ENCODE results near the gene NACC2.
A peak's percentile ranks its signal among the peaks of the same experiment; 100 is the strongest.
"Not testable (repeated sequence)": the region's sequence is repeated elsewhere in the genome, so short reads cannot be mapped to it uniquely, and the experiment has no call there.

Gene NACC2

DNA sequence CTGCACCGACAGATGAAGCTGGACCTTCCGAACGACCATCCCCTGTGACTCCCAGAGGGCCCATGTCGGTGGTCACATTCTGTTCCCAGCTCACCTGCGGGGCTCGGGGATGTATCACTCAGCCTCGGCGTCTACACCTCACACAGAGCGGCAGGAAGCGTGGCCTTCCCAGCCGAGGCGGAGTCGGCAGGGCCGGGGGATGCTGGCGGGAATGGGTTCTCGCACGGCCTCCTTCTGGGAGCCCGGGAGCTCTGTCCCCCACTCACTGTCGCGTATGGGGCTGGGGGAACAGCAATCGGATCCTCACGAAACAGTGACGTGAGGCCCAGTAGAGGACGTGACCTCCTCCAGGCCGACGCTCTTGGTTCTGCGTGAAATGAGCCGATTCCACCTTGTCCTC, 20.4 kb downstream of the NACC2 start:
- no peak overlapping the region for H3K27ac ChIP-seq
- peaks cover 6 to 26% (median 17%) of the 10 kb centered on the region in 4 donors for H3K4me1 ChIP-seq
- peaks cover 0 to 23% (median 4%) of the 10 kb centered on the region in 3 donors for H3K36me3 ChIP-seq
- H3K4me3 ChIP-seq, result no peak overlapping the region
- no peaks in the 10 kb centered on the region for H3K9me3 ChIP-seq
- H3K27me3 ChIP-seq, result no peaks in the 10 kb centered on the region
- intact Hi-C loops (cut with DNase I; ENCODE audit: low total_unique reads), result no loop called here
- TF ChIP-seq, protein P1, sequence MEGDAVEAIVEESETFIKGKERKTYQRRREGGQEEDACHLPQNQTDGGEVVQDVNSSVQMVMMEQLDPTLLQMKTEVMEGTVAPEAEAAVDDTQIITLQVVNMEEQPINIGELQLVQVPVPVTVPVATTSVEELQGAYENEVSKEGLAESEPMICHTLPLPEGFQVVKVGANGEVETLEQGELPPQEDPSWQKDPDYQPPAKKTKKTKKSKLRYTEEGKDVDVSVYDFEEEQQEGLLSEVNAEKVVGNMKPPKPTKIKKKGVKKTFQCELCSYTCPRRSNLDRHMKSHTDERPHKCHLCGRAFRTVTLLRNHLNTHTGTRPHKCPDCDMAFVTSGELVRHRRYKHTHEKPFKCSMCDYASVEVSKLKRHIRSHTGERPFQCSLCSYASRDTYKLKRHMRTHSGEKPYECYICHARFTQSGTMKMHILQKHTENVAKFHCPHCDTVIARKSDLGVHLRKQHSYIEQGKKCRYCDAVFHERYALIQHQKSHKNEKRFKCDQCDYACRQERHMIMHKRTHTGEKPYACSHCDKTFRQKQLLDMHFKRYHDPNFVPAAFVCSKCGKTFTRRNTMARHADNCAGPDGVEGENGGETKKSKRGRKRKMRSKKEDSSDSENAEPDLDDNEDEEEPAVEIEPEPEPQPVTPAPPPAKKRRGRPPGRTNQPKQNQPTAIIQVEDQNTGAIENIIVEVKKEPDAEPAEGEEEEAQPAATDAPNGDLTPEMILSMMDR (IDR thresholded peaks at IDR 0.05), result no peak
- DNase-seq, result peak in 1 of 2 donors; percentile 57

DNA sequence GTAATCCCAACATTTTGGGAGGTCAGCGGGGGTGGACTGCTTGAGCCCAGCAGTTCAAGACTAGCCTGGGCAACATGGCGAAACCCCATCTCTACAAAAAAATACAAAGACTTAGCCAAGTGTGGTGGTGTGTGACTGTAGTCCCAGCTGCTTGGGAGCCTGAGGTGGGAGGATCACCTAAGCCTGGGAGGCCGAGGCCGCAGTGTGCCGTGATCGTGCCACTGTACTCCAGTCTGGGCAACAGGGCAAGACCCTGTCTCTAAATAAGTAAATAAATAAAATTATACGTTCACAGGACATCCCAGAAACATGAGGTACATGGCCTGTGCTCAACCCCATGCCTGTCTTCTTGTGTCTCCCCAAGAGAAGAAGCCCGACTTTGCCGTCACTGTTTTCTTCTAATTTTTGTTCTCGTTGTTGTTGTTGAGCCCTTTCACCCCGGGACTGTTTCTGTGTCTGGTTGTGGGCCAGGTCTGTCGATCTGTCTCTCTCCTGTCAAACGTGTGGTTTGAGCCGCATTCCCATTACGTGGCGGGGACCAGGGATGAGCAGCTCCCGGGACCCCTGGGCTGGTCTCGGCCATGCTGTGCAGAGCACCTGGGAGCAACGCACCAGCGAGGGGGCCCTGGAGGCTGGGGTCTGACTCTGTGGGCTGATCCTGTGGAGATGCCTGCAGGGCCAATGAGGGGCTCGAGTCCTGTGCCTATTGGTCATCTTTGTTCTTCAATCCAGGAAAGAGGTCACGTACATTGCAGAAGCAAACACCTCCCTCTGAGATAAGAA, 32.2 kb downstream of the NACC2 start:
- H3K36me3 ChIP-seq, result peaks cover 0 to 8% (median 5%) of the 10 kb centered on the region in 3 donors
- intact Hi-C loops (cut with DNase I; ENCODE audit: low total_unique reads), result no loop called here
- H3K9me3 ChIP-seq, result no peaks in the 10 kb centered on the region
- TF ChIP-seq, protein P1 (IDR thresholded peaks at IDR 0.05), result no peak
- peaks cover 0 to 60% (median 32%) of the 10 kb centered on the region in 4 donors for H3K4me1 ChIP-seq
- H3K27ac ChIP-seq, result no peak overlapping the region
- no peak overlapping the region for H3K4me3 ChIP-seq
- H3K27me3 ChIP-seq, result no peaks in the 10 kb centered on the region
- peak; percentile 10 to 57 for DNase-seq

DNA sequence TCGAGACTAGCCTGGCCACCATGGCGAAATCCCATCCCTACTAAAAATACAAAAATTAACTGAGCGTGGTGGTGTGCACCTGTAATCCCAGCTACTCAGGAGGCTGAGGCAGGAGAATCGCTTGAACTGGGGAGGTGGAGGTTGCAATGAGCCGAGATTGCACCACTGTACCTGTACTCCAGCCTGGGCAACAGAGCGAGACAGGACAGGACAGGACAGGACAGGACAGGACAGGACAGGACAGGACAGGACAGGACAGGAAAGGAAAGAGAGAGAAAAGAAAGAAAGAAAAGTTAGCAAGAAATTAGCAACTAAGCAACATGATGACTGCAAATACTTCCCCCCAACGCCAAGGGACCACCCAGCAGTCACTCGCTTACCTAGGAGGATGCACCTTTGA, 33.2 kb downstream of the NACC2 start:
- H3K9me3 ChIP-seq; intact Hi-C loops (cut with DNase I; ENCODE audit: low total_unique reads); DNase-seq; H3K27me3 ChIP-seq; H3K36me3 ChIP-seq; H3K27ac ChIP-seq; H3K4me3 ChIP-seq: not testable (repeated sequence)
- H3K4me1 ChIP-seq, result peaks cover 0 to 69% (median 37%) of the 10 kb centered on the region in 4 donors

DNA sequence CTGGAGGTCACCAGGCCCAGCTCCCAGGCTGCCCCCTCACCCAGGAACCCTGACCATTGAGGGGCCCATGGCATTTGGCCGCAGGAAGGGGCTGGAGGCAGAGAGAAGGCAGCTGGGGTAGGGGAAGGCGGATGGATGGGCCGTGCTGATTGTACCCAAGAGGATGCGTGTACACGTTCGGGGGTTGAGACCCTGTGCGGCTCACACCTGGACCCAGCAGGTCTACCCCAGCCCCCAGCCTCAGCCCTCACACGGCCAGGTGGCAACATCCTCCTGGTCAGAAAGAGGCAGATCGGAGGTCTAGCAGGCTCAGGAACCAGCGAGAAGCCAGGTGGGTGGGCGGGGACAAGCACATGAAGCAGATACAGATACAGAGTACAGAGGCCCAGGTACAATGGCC, 33.7 kb downstream of the NACC2 start:
- H3K4me3 ChIP-seq, result no peak overlapping the region
- TF ChIP-seq, protein P1 (IDR thresholded peaks at IDR 0.05), result no peak

DNA sequence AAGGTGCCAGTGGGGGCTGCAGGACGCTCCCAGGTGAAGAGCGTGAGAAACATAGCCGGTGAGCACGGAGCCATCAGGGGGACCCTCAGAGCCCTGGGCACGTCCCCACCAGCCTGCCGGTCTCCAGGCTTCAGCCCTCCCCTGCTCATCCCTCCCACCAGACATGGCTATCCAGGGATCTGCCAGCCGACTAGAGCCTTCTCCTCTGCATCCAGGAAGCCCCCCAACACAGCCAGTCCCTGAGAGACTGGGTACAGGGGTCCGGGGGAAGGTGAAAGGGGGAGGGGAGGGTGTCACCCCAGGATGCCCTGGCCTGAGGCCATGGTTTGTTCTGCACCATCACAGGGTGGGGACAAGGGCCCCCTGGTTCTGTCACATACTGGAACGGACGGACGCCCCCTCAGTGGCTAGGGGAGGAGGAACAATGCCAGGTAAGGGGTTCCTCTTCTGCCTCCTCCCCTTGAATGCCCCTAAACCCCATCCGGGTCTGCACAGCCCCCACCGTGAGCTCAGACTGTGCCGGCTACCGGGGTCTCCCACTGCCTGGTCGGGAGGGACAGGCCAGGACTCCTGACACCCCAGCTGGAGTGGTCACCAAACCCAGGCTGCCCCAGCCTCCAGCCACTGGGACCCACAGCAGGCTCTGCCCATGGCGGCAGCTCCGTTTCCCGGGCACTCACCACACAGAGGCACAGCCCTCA, 34.3 kb downstream of the NACC2 start:
- Histone ChIP-seq H3K36me3 (peaks cover 0 to 5% (median 4%) of the 10 kb centered on the region in 3 donors), H3K4me3 (no peak overlapping the region), H3K4me1 (peaks cover 0 to 80% (median 44%) of the 10 kb centered on the region in 4 donors), H3K9me3 (no peaks in the 10 kb centered on the region), H3K27me3 (no peaks in the 10 kb centered on the region), H3K27ac (no peak overlapping the region)
- TF ChIP-seq, protein P1 (IDR thresholded peaks at IDR 0.05), result no peak
- intact Hi-C loops (cut with DNase I; ENCODE audit: low total_unique reads), result no loop called here
- DNase-seq, result peak in 1 of 2 donors; percentile 8

More for the DNA sequence above, 33.7 kb downstream of the NACC2 start:
- Histone ChIP-seq H3K9me3 (no peaks in the 10 kb centered on the region), H3K27me3 (no peaks in the 10 kb centered on the region), H3K4me1 (peaks cover 0 to 74% (median 41%) of the 10 kb centered on the region in 4 donors), H3K36me3 (peaks cover 0 to 5% (median 4%) of the 10 kb centered on the region in 3 donors), H3K27ac (no peak overlapping the region)
- intact Hi-C loops (cut with DNase I; ENCODE audit: low total_unique reads), result no loop called here
- DNase-seq, result peak in 1 of 2 donors; percentile 5

Measured in tibial artery (tissue), 4 donors.